ENCODE results near the gene GYPC.
"Not testable (repeated sequence)": the region's sequence is repeated elsewhere in the genome, so short reads cannot be mapped to it uniquely, and the experiment has no call there.

The GYPC gene

GRCh38 chr2:126714191-126714965 is 58.4 kb downstream of the GYPC start:
- TF ChIP-seq GABPA (IDR thresholded peaks at IDR 0.05; ENCODE audit: low read depth) (no peak), POLR2AphosphoS5 (IDR thresholded peaks at IDR 0.05; ENCODE audit: low read depth) (no peak), REST (IDR thresholded peaks at IDR 0.05; ENCODE audit: insufficient replicate concordance, low read depth) (no peak), SPI1 (IDR thresholded peaks at IDR 0.05; ENCODE audit: borderline replicate concordance, low read depth) (no peak; the same call in 1 of the 2 replicates)
- TF ChIP-seq, protein P1, sequence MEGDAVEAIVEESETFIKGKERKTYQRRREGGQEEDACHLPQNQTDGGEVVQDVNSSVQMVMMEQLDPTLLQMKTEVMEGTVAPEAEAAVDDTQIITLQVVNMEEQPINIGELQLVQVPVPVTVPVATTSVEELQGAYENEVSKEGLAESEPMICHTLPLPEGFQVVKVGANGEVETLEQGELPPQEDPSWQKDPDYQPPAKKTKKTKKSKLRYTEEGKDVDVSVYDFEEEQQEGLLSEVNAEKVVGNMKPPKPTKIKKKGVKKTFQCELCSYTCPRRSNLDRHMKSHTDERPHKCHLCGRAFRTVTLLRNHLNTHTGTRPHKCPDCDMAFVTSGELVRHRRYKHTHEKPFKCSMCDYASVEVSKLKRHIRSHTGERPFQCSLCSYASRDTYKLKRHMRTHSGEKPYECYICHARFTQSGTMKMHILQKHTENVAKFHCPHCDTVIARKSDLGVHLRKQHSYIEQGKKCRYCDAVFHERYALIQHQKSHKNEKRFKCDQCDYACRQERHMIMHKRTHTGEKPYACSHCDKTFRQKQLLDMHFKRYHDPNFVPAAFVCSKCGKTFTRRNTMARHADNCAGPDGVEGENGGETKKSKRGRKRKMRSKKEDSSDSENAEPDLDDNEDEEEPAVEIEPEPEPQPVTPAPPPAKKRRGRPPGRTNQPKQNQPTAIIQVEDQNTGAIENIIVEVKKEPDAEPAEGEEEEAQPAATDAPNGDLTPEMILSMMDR (IDR thresholded peaks at IDR 0.05; ENCODE audit: insufficient read depth, low read length), result no peak
- no peak overlapping the region for H3K27ac ChIP-seq (replicated peaks)
- no peaks in the 10 kb centered on the region for H3K27me3 ChIP-seq (ENCODE audit: insufficient read depth, poor library complexity, severe bottlenecking)
- DNase-seq (ENCODE audit: low read depth in 1 of 2, low spot score in 1 of 2), result peak; percentile 31 to 47
- no peak overlapping the region for H3K4me3 ChIP-seq (replicated peaks; ENCODE audit: insufficient read depth, low read length)

DNA sequence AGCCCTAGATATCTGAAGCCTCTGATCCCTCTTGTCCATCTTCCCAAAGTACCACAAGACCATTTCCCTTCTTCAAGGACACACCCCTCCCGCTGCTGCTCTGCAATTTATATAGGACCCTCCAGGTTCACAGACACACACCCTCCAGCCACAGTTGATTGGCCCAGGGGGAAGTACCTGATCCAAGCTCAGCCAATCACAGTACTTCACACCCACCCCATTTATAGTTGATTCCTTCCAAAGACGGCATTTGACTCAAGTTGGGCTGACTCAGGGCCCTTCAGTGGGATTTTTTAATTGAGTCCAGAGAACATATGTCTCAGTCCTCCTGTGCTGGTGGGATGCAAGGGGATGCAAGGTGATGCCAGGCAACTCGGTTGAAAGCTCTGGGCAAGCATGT is 59.2 kb downstream of the GYPC start:
- TF ChIP-seq POLR2AphosphoS5 (IDR thresholded peaks at IDR 0.05; ENCODE audit: low read depth), result no peak
- TF ChIP-seq SPI1 (IDR thresholded peaks at IDR 0.05; ENCODE audit: borderline replicate concordance, low read depth), result no peak
- TF ChIP-seq REST (IDR thresholded peaks at IDR 0.05; ENCODE audit: insufficient replicate concordance, low read depth), result no peak
- TF ChIP-seq, protein P1 (IDR thresholded peaks at IDR 0.05; ENCODE audit: insufficient read depth, low read length), result no peak
- TF ChIP-seq GABPA (IDR thresholded peaks at IDR 0.05; ENCODE audit: low read depth), result no peak
- Histone ChIP-seq H3K27ac (replicated peaks) (no peak overlapping the region), H3K4me3 (replicated peaks; ENCODE audit: insufficient read depth, low read length) (no peak overlapping the region), H3K27me3 (ENCODE audit: insufficient read depth, poor library complexity, severe bottlenecking) (no peaks in the 10 kb centered on the region)
- DNase-seq (ENCODE audit: low read depth in 1 of 2, low spot score in 1 of 2), result no peak

DNA sequence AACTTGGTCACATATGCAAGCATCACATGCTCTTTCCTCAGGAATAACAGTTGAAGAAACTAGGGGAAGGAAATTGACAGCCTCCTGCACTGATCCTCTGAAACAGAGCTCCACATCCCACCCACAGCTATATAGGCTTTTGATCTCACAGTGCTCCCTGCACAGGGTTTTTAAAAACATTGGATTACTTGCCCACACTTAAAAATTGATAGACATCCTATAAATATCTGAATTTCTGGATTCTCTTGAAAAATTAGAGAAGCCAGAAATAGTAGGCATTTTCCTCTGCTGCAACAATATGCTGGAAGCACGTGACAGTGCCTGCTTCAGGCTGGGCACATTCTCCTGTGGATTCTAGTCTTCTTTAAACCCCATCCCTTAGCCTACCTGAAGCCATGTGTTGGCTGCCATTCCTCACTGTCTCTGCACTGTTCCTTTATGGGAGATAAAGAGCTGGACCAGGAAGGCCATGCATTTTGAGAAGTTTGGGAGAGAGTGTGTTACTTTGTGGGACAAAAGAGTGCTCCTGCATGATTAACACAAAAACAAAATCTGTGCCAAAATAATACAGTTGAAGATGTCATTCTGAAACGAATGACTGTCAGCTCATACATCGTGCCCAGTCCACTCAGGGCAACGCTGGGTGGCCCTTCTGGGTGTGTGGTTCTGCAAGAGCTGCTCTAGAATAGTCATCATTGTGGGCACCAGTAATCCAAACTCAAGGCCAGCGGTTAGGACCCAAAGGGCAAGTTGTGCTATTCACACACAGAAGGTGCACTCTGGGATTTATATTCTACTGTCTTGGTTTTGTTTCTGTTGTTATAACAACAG is 59.8 kb downstream of the GYPC start:
- TF ChIP-seq, protein P1 (IDR thresholded peaks at IDR 0.05; ENCODE audit: insufficient read depth, low read length), result no peak
- no peak for TF ChIP-seq GABPA (IDR thresholded peaks at IDR 0.05; ENCODE audit: low read depth)
- no peak for TF ChIP-seq SPI1 (IDR thresholded peaks at IDR 0.05; ENCODE audit: borderline replicate concordance, low read depth)
- TF ChIP-seq REST (IDR thresholded peaks at IDR 0.05; ENCODE audit: insufficient replicate concordance, low read depth), result no peak
- no peak for TF ChIP-seq POLR2AphosphoS5 (IDR thresholded peaks at IDR 0.05; ENCODE audit: low read depth)
- Histone ChIP-seq H3K27me3 (ENCODE audit: insufficient read depth, poor library complexity, severe bottlenecking) (no peaks in the 10 kb centered on the region), H3K27ac (replicated peaks) (no peak overlapping the region), H3K4me3 (replicated peaks; ENCODE audit: insufficient read depth, low read length) (no peak overlapping the region)
- no peak for DNase-seq (ENCODE audit: low read depth in 1 of 2, low spot score in 1 of 2)

GRCh38 chr2:126717277-126717676 is 61.3 kb downstream of the GYPC start:
- not testable (repeated sequence) for H3K27me3 ChIP-seq (ENCODE audit: insufficient read depth, poor library complexity, severe bottlenecking); DNase-seq (ENCODE audit: low read depth in 1 of 2, low spot score in 1 of 2); H3K4me3 ChIP-seq (replicated peaks; ENCODE audit: insufficient read depth, low read length); H3K27ac ChIP-seq (replicated peaks)
